VCaP (cell line): ENCODE measurements around the gene ZNF777.
A peak's percentile ranks its signal among the peaks of the same experiment; 100 is the strongest.

Experiments
- H3K27ac ChIP-seq: fragments of 450-650 bp; 2 replicates; pipeline ENCODE4 v1.5.1; 2017
- TF ChIP-seq, protein P1 (sequence below): fragments of 450-650 bp; conservative IDR thresholded peaks from 2 replicates; pipeline ENCODE4 v1.5.1; 2017; ENCODE audit warnings: mild to moderate bottlenecking, moderate library complexity

The ZNF777 gene

DNA sequence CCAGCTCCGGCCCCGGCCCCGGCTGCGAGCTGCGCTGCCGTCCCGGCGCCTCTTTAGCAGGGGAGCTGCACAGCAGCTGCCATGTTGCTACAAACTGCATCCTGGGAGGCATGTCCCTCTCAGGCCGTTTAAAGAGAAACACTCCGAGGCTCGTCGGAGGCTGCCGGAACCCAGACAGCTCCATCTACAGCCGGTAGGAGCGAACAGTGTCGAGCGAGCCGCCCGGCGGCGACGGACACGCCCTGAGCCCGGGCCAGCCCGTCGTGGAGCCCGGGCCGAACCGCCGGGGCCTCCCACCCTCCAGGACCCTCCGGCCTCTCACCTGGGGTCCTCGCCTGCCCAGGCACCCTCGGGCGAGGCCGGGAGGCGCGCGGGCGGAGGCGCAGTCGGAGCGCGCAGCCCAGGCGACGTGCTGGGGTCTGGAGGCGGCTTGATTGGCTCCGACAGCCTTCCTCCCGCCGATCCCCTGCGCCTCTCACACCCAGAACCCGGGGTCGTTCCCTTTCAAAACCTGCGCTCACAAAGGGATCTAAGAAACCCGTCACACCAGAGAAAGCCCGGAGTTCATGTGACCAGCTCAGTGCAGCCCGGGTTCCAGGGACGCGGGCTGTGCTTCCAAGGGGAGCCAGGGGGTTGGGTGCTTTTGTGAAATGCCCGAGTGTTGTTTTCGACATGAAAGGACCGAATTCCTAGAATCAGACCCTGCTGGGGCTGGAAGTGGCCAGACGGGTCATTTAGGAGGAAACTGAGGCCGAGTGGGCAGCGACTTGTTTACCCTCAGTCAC is at the start of gene ZNF777:
TSS of gene ZNF777 (minus strand) at position 570 of the 785 bp plus-strand sequence. CDS start 5,040 bp downstream, outside the sequence.
- TF ChIP-seq, protein P1, sequence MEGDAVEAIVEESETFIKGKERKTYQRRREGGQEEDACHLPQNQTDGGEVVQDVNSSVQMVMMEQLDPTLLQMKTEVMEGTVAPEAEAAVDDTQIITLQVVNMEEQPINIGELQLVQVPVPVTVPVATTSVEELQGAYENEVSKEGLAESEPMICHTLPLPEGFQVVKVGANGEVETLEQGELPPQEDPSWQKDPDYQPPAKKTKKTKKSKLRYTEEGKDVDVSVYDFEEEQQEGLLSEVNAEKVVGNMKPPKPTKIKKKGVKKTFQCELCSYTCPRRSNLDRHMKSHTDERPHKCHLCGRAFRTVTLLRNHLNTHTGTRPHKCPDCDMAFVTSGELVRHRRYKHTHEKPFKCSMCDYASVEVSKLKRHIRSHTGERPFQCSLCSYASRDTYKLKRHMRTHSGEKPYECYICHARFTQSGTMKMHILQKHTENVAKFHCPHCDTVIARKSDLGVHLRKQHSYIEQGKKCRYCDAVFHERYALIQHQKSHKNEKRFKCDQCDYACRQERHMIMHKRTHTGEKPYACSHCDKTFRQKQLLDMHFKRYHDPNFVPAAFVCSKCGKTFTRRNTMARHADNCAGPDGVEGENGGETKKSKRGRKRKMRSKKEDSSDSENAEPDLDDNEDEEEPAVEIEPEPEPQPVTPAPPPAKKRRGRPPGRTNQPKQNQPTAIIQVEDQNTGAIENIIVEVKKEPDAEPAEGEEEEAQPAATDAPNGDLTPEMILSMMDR, result peak; percentile 82

DNA sequence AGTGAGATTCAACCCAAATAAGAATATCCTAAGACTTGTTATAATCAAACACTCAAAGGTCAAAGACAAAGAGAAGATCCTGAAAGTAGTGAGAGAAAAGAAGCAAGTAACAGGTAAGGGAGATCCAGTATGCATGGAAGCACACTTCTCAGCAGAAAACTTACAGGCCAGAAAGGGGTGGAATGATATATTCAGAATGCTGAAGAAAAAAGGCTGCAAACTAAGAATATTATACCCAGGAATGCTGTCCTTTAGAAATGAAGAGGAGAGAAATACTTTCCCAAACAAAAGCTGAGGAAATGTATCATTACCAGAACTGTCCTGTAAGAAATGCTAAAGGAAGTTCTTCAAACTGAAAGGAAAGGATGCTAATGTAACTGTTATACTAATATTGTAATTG is 49.4 kb upstream of the ZNF777 start:
- no peak overlapping the region for H3K27ac ChIP-seq
- TF ChIP-seq, protein P1, result no peak

More for the DNA sequence above, at the start of gene ZNF777:
- H3K27ac ChIP-seq, result peak within 1 kb of the TSS; percentile 80

DNA sequence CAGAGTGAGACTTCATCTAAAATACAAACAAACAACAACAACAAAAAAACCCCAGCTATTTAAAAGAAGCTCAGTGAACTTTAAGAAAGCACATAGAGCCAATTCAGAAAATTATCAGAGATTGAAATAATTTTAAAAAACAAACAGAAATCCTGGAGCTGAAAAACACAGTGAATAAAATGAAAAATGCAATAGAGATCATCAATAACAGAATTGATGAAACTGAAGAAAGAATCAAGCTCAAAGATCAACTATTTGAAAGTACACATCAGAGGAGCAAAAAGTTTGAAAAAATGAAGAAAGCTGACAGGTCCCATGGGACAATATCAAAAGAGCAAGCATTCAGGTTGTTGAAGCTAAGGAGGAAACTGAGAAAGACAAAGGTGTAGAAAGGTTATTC is 48.9 kb upstream of the ZNF777 start:
- TF ChIP-seq, protein P1, result no peak
- no peak overlapping the region for H3K27ac ChIP-seq

DNA sequence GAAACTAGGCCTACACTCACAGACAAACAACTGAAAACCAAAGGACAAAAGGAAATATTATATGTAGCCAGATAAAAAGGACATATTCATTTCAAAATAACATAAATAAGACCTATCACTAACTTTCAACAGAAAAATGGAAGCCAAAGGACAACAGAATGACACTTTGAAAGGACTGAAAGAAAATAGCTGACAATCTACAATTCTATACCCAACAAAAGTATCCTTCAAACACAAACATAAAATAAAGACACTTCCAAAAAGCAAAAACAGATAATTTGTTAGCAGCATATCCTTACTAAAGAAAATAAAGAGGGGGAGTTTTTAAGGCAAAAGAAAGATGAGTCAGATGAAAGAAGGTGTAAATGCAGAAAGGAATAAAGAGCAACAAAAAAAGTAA is 44.7 kb upstream of the ZNF777 start:
- H3K27ac ChIP-seq, result no peak overlapping the region
- TF ChIP-seq, protein P1, result no peak

DNA sequence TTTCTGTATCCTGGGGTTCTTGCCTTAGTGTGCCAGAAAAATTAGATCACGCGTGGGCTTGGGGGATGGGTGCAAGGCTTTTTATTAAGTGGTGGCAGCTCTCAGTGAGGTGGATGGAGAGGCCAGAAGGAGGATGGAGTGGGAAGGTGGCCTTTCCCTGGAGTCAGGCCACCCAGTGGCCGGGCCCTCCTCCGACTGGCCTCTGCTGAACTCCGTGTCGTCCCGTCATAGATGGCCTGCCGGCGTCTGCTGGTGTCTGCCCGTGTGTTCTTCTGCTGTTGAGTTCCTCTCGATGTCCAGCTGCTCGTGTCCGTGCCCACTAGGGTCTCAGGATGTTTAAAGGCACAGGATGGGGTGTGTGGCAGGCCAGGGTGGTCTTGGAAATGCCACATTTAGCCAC is 40.8 kb upstream of the ZNF777 start:
- TF ChIP-seq, protein P1, result no peak
- H3K27ac ChIP-seq, result no peak overlapping the region

DNA sequence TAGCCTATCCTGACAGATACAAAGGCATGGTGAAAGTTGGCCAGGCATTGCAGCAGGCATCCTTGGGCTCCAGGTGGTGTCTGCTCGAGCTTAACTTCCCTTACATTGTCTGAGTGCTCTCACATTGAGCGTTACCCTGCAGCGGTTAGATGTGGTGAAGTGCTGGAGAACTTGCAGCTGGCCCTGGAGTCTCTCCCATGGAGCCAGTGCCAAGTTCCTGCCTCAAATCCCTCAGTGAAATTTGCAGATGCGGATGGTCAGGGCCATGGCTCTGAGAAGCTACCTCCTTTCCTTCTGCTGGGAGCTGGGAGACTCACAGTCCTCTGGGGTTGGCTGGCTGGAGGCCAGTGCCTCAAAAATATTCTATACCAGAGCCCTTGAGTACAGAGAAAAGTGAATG is 40.0 kb upstream of the ZNF777 start:
- TF ChIP-seq, protein P1, result no peak
- no peak overlapping the region for H3K27ac ChIP-seq

DNA sequence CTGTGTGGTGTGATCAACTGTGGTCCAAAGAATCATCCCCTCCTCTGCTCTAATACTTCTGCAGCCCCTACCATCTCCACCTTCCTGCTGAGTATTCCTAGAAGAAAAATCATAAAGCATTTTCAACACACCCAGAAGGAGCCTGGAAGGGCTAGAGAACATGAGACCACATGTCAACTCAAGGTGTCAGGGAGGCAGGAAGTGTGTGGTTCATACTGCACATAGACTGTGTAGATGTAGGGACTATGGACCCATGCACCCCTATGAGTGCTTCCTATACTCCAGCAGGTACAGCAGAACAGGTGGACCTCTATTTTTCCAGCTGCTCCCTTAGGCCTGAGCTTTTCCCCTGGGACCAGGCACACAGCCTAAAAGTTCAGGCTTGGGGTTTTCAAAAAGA is 39.3 kb upstream of the ZNF777 start:
- TF ChIP-seq, protein P1, result no peak
- H3K27ac ChIP-seq, result no peak overlapping the region
